CD4-positive, alpha-beta memory T cell (primary cell): ENCODE data around the gene ATRAID. TPM values are rescaled to one million over a fixed set of nuclear protein-coding genes. Genes with fewer than 3 reads are reported as not detected.

Source experiments
- CTCF ChIA-PET: fragments of 350-600 bp; sonication (Branson Sonifier 250); formaldehyde crosslinking; loops from one replicate; lab custom pipeline; 2021; ENCODE audit warnings: inconsistent platforms; ENCODE audit not compliant: partially characterized antibody; lab: Charles Lee
- POLR2A ChIA-PET: fragments of 350-600 bp; sonication (Branson Sonifier 250); formaldehyde crosslinking; loops from one replicate; lab custom pipeline; 2021; ENCODE audit not compliant: partially characterized antibody; lab: Charles Lee
- DNase-seq, 5 donors: peaks; one replicate each; pipeline versions ENCODE4 v3.0.0 to v3.0.0-alpha.2; 2020 to 2022; ENCODE audit warnings: mixed read lengths in 1 of 5
- H3K27ac ChIP-seq: one replicate; pipeline ENCODE4 v1.7.0; 2013; ENCODE audit warnings: low read depth, low read length
- H3K27me3 ChIP-seq: 2 replicates; pipeline ENCODE4 v1.7.0; 2013; ENCODE audit warnings: mild to moderate bottlenecking, low read length, moderate library complexity; ENCODE audit not compliant: insufficient read depth
- H3K36me3 ChIP-seq: 2 replicates; pipeline ENCODE4 v1.7.0; 2013; ENCODE audit warnings: mild to moderate bottlenecking, low read length, moderate library complexity; ENCODE audit not compliant: insufficient read depth
- H3K4me1 ChIP-seq: 2 replicates; pipeline ENCODE4 v1.7.0; 2013; ENCODE audit warnings: mild to moderate bottlenecking, low read length, moderate library complexity; ENCODE audit not compliant: insufficient read depth
- H3K4me3 ChIP-seq, 2 donors: one replicate each; pipeline ENCODE4 v1.7.0; 2013; ENCODE audit warnings: low read length in 2 of 2, mild to moderate bottlenecking in 1 of 2
- H3K9me3 ChIP-seq, 2 donors: one replicate each; pipeline ENCODE4 v1.7.0; 2013; ENCODE audit warnings: low read length in 2 of 2, control low read depth in 1 of 2; ENCODE audit not compliant: control insufficient read depth in 1 of 2
- H3K27ac Mint-ChIP-seq, 7 donors: one replicate each; pipeline ENCODE4 v1.8.0; 2020 to 2021; ENCODE audit warnings: mixed read lengths in 7 of 7, mild to moderate bottlenecking in 6 of 7, inconsistent platforms in 3 of 7, moderate library complexity in 3 of 7
- H3K27me3 Mint-ChIP-seq, 2 donors: one replicate each; pipeline ENCODE4 v1.8.0; 2020 to 2021; ENCODE audit warnings: mixed read lengths in 2 of 2
- H3K36me3 Mint-ChIP-seq, 2 donors: one replicate each; pipeline ENCODE4 v1.8.0; 2020 to 2021; ENCODE audit warnings: mixed read lengths in 2 of 2, inconsistent platforms in 1 of 2, mild to moderate bottlenecking in 1 of 2
- H3K4me1 Mint-ChIP-seq, 4 donors: one replicate each; pipeline ENCODE4 v1.8.0; 2020 to 2021; ENCODE audit warnings: mixed read lengths in 4 of 4, mild to moderate bottlenecking in 1 of 4
- H3K4me3 Mint-ChIP-seq, 8 donors: one replicate each; pipeline ENCODE4 v1.8.0; 2020 to 2021; ENCODE audit warnings: mixed read lengths in 8 of 8, mild to moderate bottlenecking in 7 of 8, moderate library complexity in 6 of 8, inconsistent platforms in 3 of 8
- H3K9me3 Mint-ChIP-seq, 8 donors: one replicate each; pipeline ENCODE4 v1.8.0; 2020 to 2021; ENCODE audit warnings: mixed read lengths in 8 of 8, mild to moderate bottlenecking in 5 of 8, inconsistent platforms in 3 of 8, moderate library complexity in 1 of 8
- intact Hi-C: fragments of 100-400 bp; cut with micrococcal nuclease; formaldehyde crosslinking; loops from one replicate; pipeline ENCODE4 v1.15.1; 2023
- polyA plus RNA-seq, 2 donors: library from polyadenylated mRNA; unstranded; fragments of 300-500 nt; fragmentation: Illumina TruSeq; gene quantifications; one replicate each; pipeline ENCODE4 v1.2.3, GENCODE V29; 2021
- total RNA-seq, 2 experiments: library from RNA; stranded (reverse); gene quantifications; one replicate each; pipeline ENCODE4 v1.2.3, GENCODE V29; 2021

ATRAID gene
- total and polyA plus RNA-seq, 4 experiments from 2014 or later = 103 to 443 (median 194) TPM

- Mint-ChIP-seq H3K27me3 (peaks cover 40 to 45% of the 10 kb centered on the region in 2 donors), H3K36me3 (peaks cover 0 to 3% of the 10 kb centered on the region in 2 donors), H3K9me3 (peaks cover 0 to 2% (median 0%) of the 10 kb centered on the region in 8 donors), H3K4me1 (peaks cover 23 to 38% (median 25%) of the 10 kb centered on the region in 4 donors), H3K27ac (peak overlapping the region in 6 of 7 donors; percentile 33 to 89 (median 66)), H3K4me3 (peak overlapping the region; percentile 82 to 96 (median 92))
- peaks cover 37% of the 10 kb centered on the region for H3K27me3 ChIP-seq
- peaks cover 23% of the 10 kb centered on the region for H3K4me1 ChIP-seq
- no peaks in the 10 kb centered on the region for H3K9me3 ChIP-seq
- H3K27ac ChIP-seq = no peak overlapping the region
- DNase-seq = peak in 2 of 5 donors; percentile 9 to 19
- intact Hi-C loops = loop anchor here (5.0 kb wide), 1 partner anchor 46 kb away; the partner anchor contains the start of gene CAD
- H3K4me3 ChIP-seq = peak overlapping the region; percentile 23 to 52
- POLR2A ChIA-PET = interaction anchor here (1.1 to 2.0 kb wide), 2 partner anchors 49 to 51 kb away, joined by 3 to 4 read pairs; partner anchors contain the start of genes ATRAID and SLC5A6
- H3K36me3 ChIP-seq = no peaks in the 10 kb centered on the region
- CTCF ChIA-PET = interaction anchor here (0.7 to 5.6 kb wide), 5 partner anchors 12 to 302 kb away, joined by 3 to 43 read pairs (median 3); partner anchors contain the start of gene TRIM54
Observed at GRCh38 chr2:27263287-27264252, 51.7 kb downstream of the ATRAID start.

GRCh38 chr2:27264253-27264752, 52.5 kb downstream of the ATRAID start:
- intact Hi-C loops = loop anchor here (5.0 kb wide), 1 partner anchor 47 kb away; the partner anchor contains the start of gene CAD
- Histone ChIP-seq H3K4me1 (peaks cover 23% of the 10 kb centered on the region), H3K27me3 (peaks cover 33% of the 10 kb centered on the region), H3K27ac (no peak overlapping the region), H3K4me3 (peak overlapping the region; percentile 23 to 47), H3K9me3 (no peaks in the 10 kb centered on the region), H3K36me3 (no peaks in the 10 kb centered on the region)
- DNase-seq = peak in 4 of 5 donors; percentile 14 to 26 (median 18)
- ChIA-PET CTCF (interaction anchor here (0.7 to 5.6 kb wide), 8 partner anchors 12 to 302 kb away, joined by 3 to 43 read pairs (median 4); partner anchors contain the start of gene TRIM54), POLR2A (interaction anchor here (1.1 to 2.0 kb wide), 3 partner anchors 15 to 303 kb away, joined by 4 read pairs; no protein-coding TSS in a partner anchor)
- peaks cover 0 to 3% of the 10 kb centered on the region in 2 donors for H3K36me3 Mint-ChIP-seq
- peaks cover 37 to 42% of the 10 kb centered on the region in 2 donors for H3K27me3 Mint-ChIP-seq
- H3K9me3 Mint-ChIP-seq = peaks cover 0 to 2% (median 0%) of the 10 kb centered on the region in 8 donors
- H3K4me3 Mint-ChIP-seq = peak overlapping the region; percentile 82 to 96 (median 92)
- peak overlapping the region in 5 of 7 donors; percentile 21 to 73 (median 48) for H3K27ac Mint-ChIP-seq
- peaks cover 23 to 38% (median 25%) of the 10 kb centered on the region in 4 donors for H3K4me1 Mint-ChIP-seq

GRCh38 chr2:27264753-27265535, 53.1 kb downstream of the ATRAID start:
- H3K4me1 Mint-ChIP-seq = peaks cover 23 to 38% (median 25%) of the 10 kb centered on the region in 4 donors
- Histone ChIP-seq H3K4me1 (peaks cover 23% of the 10 kb centered on the region), H3K36me3 (no peaks in the 10 kb centered on the region), H3K27me3 (peaks cover 31% of the 10 kb centered on the region), H3K4me3 (peak overlapping the region in 1 of 2 donors; percentile 47), H3K9me3 (no peaks in the 10 kb centered on the region), H3K27ac (no peak overlapping the region)
- peaks cover 0 to 3% of the 10 kb centered on the region in 2 donors for H3K36me3 Mint-ChIP-seq
- peak overlapping the region; percentile 70 to 94 (median 83) for H3K4me3 Mint-ChIP-seq
- intact Hi-C loops = loop anchor here (1.0 to 5.0 kb wide), 2 partner anchors 15 to 48 kb away; partner anchors contain the start of gene CAD
- peak; percentile 39 to 73 (median 50) for DNase-seq
- peaks cover 0 to 4% (median 0%) of the 10 kb centered on the region in 8 donors for H3K9me3 Mint-ChIP-seq
- peaks cover 35 to 38% of the 10 kb centered on the region in 2 donors for H3K27me3 Mint-ChIP-seq
- CTCF ChIA-PET = interaction anchor here (0.7 to 5.6 kb wide), 12 partner anchors 9 to 303 kb away, joined by 3 to 43 read pairs (median 4); partner anchors contain the start of gene TRIM54
- H3K27ac Mint-ChIP-seq = peak overlapping the region in 3 of 7 donors; percentile 21 to 54 (median 52)
- POLR2A ChIA-PET = interaction anchor here (1.1 to 2.0 kb wide), 3 partner anchors 15 to 303 kb away, joined by 4 read pairs; no protein-coding TSS in a partner anchor

GRCh38 chr2:27265536-27265870, 53.7 kb downstream of the ATRAID start:
- POLR2A ChIA-PET = interaction anchor here (1.1 to 2.0 kb wide), 3 partner anchors 14 to 304 kb away, joined by 4 read pairs; no protein-coding TSS in a partner anchor
- Histone ChIP-seq H3K9me3 (no peaks in the 10 kb centered on the region), H3K36me3 (no peaks in the 10 kb centered on the region), H3K27ac (no peak overlapping the region), H3K4me1 (peaks cover 23% of the 10 kb centered on the region), H3K27me3 (peaks cover 26% of the 10 kb centered on the region), H3K4me3 (no peak overlapping the region)
- peaks cover 0 to 4% (median 0%) of the 10 kb centered on the region in 8 donors for H3K9me3 Mint-ChIP-seq
- no peak overlapping the region for H3K27ac Mint-ChIP-seq
- peak overlapping the region in 7 of 8 donors; percentile 57 to 72 (median 66) for H3K4me3 Mint-ChIP-seq
- CTCF ChIA-PET = interaction anchor here (0.7 to 5.6 kb wide), 10 partner anchors 10 to 303 kb away, joined by 3 to 43 read pairs (median 4); partner anchors contain the start of gene TRIM54
- peaks cover 32 to 33% of the 10 kb centered on the region in 2 donors for H3K27me3 Mint-ChIP-seq
- intact Hi-C loops = loop anchor here (1.0 kb wide), 1 partner anchor 15 kb away; no protein-coding TSS in a partner anchor
- no peak for DNase-seq
- H3K36me3 Mint-ChIP-seq = peaks cover 0 to 3% of the 10 kb centered on the region in 2 donors
- peaks cover 23 to 35% (median 25%) of the 10 kb centered on the region in 4 donors for H3K4me1 Mint-ChIP-seq

Other genes starting within 250 kb of the ATRAID start
- 1 to 10 TPM; 3.4 to 3.6 TPM for gene MAPRE3, start 241.4 kb upstream of the ATRAID start, total RNA-seq
- 1 to 10 TPM; 1.3 to 2.5 TPM for gene MAPRE3, start 241.4 kb upstream of the ATRAID start, polyA plus RNA-seq
- gene TMEM214, start 179.1 kb upstream of the ATRAID start, total RNA-seq = 10 to 100 TPM; 97.3 to 99.8 TPM
- 10 to 100 TPM; 25.6 to 34.5 TPM for gene TMEM214, start 179.1 kb upstream of the ATRAID start, polyA plus RNA-seq
- gene AGBL5, start 160.4 kb upstream of the ATRAID start, total RNA-seq = 10 to 100 TPM; 12.2 to 14.9 TPM
- gene AGBL5, start 160.4 kb upstream of the ATRAID start, polyA plus RNA-seq = 1 to 10 TPM; 7.4 to 9.3 TPM
- 100 to 1,000 TPM; 269 to 296 TPM for gene OST4, start 140.4 kb upstream of the ATRAID start, total RNA-seq
- gene OST4, start 140.4 kb upstream of the ATRAID start, polyA plus RNA-seq = 100 to 1,000 TPM; 877 to 958 TPM
- under 1 TPM; 0.33 to 0.81 TPM for gene EMILIN1, start 133.4 kb upstream of the ATRAID start, total RNA-seq
- gene EMILIN1, start 133.4 kb upstream of the ATRAID start, polyA plus RNA-seq = under 1 TPM; 0.35 to 0.67 TPM
- gene KHK, start 125.3 kb upstream of the ATRAID start, total RNA-seq = 1 to 10 TPM; 6.0 to 8.6 TPM
- gene KHK, start 125.3 kb upstream of the ATRAID start, polyA plus RNA-seq = 1 to 10 TPM; 6.3 to 8.2 TPM
- under 1 TPM in 1 of 2 experiments, not detected in 1; 0.47 TPM for gene CGREF1, start 92.9 kb upstream of the ATRAID start, total RNA-seq
- under 1 TPM in 1 of 2 donors, not detected in 1; 0.36 TPM for gene CGREF1, start 92.9 kb upstream of the ATRAID start, polyA plus RNA-seq
- gene ABHD1, start 88.2 kb upstream of the ATRAID start, total RNA-seq = 1 to 10 TPM; 1.3 to 2.1 TPM
- gene ABHD1, start 88.2 kb upstream of the ATRAID start, polyA plus RNA-seq = 1 to 10 TPM in 1 of 2 donors, under 1 TPM in 1; 0.49 to 1.1 TPM
- gene PREB, start 77.4 kb upstream of the ATRAID start, total RNA-seq = 10 to 100 TPM; 64.5 to 65.3 TPM
- gene PREB, start 77.4 kb upstream of the ATRAID start, polyA plus RNA-seq = 10 to 100 TPM; 65.5 to 74.2 TPM
- gene PRR30, start 72.6 kb upstream of the ATRAID start, total RNA-seq = not detected
- not detected for gene PRR30, start 72.6 kb upstream of the ATRAID start, polyA plus RNA-seq
- gene TCF23, start 63.0 kb upstream of the ATRAID start, total RNA-seq = not detected
- not detected for gene TCF23, start 63.0 kb upstream of the ATRAID start, polyA plus RNA-seq
- 10 to 100 TPM; 21.9 to 25.1 TPM for gene SLC5A6, start 227 bp downstream of the ATRAID start, total RNA-seq
- gene SLC5A6, start 227 bp downstream of the ATRAID start, polyA plus RNA-seq = 10 to 100 TPM; 18.9 to 21.7 TPM
- gene CAD, start 5.3 kb downstream of the ATRAID start, total RNA-seq = 10 to 100 TPM; 47.6 to 49.3 TPM
- gene CAD, start 5.3 kb downstream of the ATRAID start, polyA plus RNA-seq = 10 to 100 TPM; 11.3 to 24.1 TPM
- gene SLC30A3, start 51.0 kb downstream of the ATRAID start, total RNA-seq = not detected
- not detected for gene SLC30A3, start 51.0 kb downstream of the ATRAID start, polyA plus RNA-seq
- not detected for gene DNAJC5G, start 63.4 kb downstream of the ATRAID start, total RNA-seq
- gene DNAJC5G, start 63.4 kb downstream of the ATRAID start, polyA plus RNA-seq = not detected
- under 1 TPM in 1 of 2 experiments, not detected in 1; 0.17 TPM for gene TRIM54, start 70.4 kb downstream of the ATRAID start, total RNA-seq
- gene TRIM54, start 70.4 kb downstream of the ATRAID start, polyA plus RNA-seq = not detected
- gene UCN, start 96.4 kb downstream of the ATRAID start, total RNA-seq = 1 to 10 TPM; 5.1 to 5.4 TPM
- under 1 TPM in 1 of 2 donors, not detected in 1; 0.84 TPM for gene UCN, start 96.4 kb downstream of the ATRAID start, polyA plus RNA-seq
- 10 to 100 TPM; 89.3 to 93.3 TPM for gene MPV17, start 111.1 kb downstream of the ATRAID start, total RNA-seq
- gene MPV17, start 111.1 kb downstream of the ATRAID start, polyA plus RNA-seq = 100 to 1,000 TPM; 125 to 162 TPM
- 10 to 100 TPM; 82.9 to 90.8 TPM for gene GTF3C2, start 144.7 kb downstream of the ATRAID start, total RNA-seq
- 10 to 100 TPM; 37.7 to 51.8 TPM for gene GTF3C2, start 144.7 kb downstream of the ATRAID start, polyA plus RNA-seq
- gene EIF2B4, start 158.3 kb downstream of the ATRAID start, total RNA-seq = 10 to 100 TPM; 48.4 to 56.0 TPM
- 10 to 100 TPM; 33.4 to 35.1 TPM for gene EIF2B4, start 158.3 kb downstream of the ATRAID start, polyA plus RNA-seq
- 100 to 1,000 TPM; 122 to 130 TPM for gene SNX17, start 158.6 kb downstream of the ATRAID start, total RNA-seq
- 100 to 1,000 TPM; 178 to 304 TPM for gene SNX17, start 158.6 kb downstream of the ATRAID start, polyA plus RNA-seq
- gene ZNF513, start 168.7 kb downstream of the ATRAID start, total RNA-seq = 10 to 100 TPM; 17.6 to 20.1 TPM
- 1 to 10 TPM; 3.7 to 6.3 TPM for gene ZNF513, start 168.7 kb downstream of the ATRAID start, polyA plus RNA-seq
- 10 to 100 TPM; 53.8 to 56.1 TPM for gene PPM1G, start 197.6 kb downstream of the ATRAID start, total RNA-seq
- 10 to 100 TPM; 76.7 to 99.4 TPM for gene PPM1G, start 197.6 kb downstream of the ATRAID start, polyA plus RNA-seq
- 100 to 1,000 TPM; 115 to 119 TPM for gene NRBP1, start 216.6 kb downstream of the ATRAID start, total RNA-seq
- gene NRBP1, start 216.6 kb downstream of the ATRAID start, polyA plus RNA-seq = 100 to 1,000 TPM; 118 to 125 TPM
- gene KRTCAP3, start 230.3 kb downstream of the ATRAID start, total RNA-seq = 10 to 100 TPM; 23.6 to 23.9 TPM
- gene KRTCAP3, start 230.3 kb downstream of the ATRAID start, polyA plus RNA-seq = 1 to 10 TPM; 1.8 to 9.4 TPM